HCT116 (cell line): ENCODE results near the gene ZNF695. TPM values are rescaled to one million over a fixed set of nuclear protein-coding genes. Genes with fewer than 3 reads are reported as not detected.

Source experiments
- ATAC-seq: fragments of 200-7000 bp; cut with Tn5 transposase; 2 replicates; pipeline ENCODE4 v1.9.1; 2020; ENCODE audit warnings: mild to moderate bottlenecking, moderate library complexity
- Bru-seq: library from RNA; stranded (reverse); fragments of 400-500 nt; gene quantifications from one replicate; lab custom pipeline; 2021; lab: Mats Ljungman, UMichigan
- BruChase-seq, 2 experiments: library from RNA; stranded (reverse); fragments of 400-500 nt; gene quantifications; one replicate each; lab custom pipeline; 2021; lab: Mats Ljungman, UMichigan
- BruUV-seq: library from RNA; stranded (reverse); fragments of 400-500 nt; replicated peaks from 2 replicates; lab custom pipeline; 2021; lab: Mats Ljungman, UMichigan
- CTCF ChIA-PET: fragments of 300-600 bp; sonication (Branson Sonifier 250); formaldehyde crosslinking; loops from one replicate; lab custom pipeline; 2021; ENCODE audit warnings: antibody characterized with exemption; lab: Charles Lee
- POLR2A ChIA-PET: fragments of 300-600, 350-600 bp; sonication (Branson Sonifier 250); formaldehyde crosslinking; loops from one replicate; lab custom pipeline; 2021; ENCODE audit warnings: antibody characterized with exemption; lab: Charles Lee
- RAD21 ChIA-PET, 2 experiments: fragments of 300-600 bp; sonication (Branson Sonifier 250); formaldehyde crosslinking; loops; one replicate each; lab custom pipeline; 2023; ENCODE audit warnings: low total read pairs in 2 of 2; ENCODE audit not compliant: uncharacterized antibody in 2 of 2, unreplicated experiment in 2 of 2, low non-redundant PET in 1 of 2; lab: Charles Lee
- DNase-seq: peaks from one replicate; pipeline ENCODE4 v3.0.0-alpha.2; 2010; ENCODE audit warnings: low read depth, low spot score
- H2AFZ ChIP-seq: fragments of 200-600 bp; shearing (Covaris generic), sonication (generic); 2 replicates; pipeline ENCODE4 v1.6.1; 2017; ENCODE audit warnings: low read depth, mixed run types, mixed read lengths, antibody characterized with exemption, low read length; ENCODE audit not compliant: poor library complexity, severe bottlenecking
- H3K27ac ChIP-seq: 2 replicates; pipeline ENCODE4 v1.5.1; 2012; ENCODE audit warnings: low read depth, low read length
- H3K27me3 ChIP-seq: fragments of 200-600 bp; sonication (generic); 2 replicates; pipeline ENCODE4 v1.6.1; 2016; ENCODE audit warnings: mixed run types, low read length, mixed read lengths; ENCODE audit not compliant: insufficient read depth
- H3K36me3 ChIP-seq, 2 experiments: fragments of 200-500 bp in 1 of 2; fragments of 200-600 bp in 1 of 2; sonication (Bioruptor generic) in 1 of 2; sonication (generic) in 1 of 2; 2 replicates each; pipeline versions ENCODE4 v1.5.1 to v1.6.1; 2014 to 2016; ENCODE audit warnings: low read length in 2 of 2, inconsistent platforms in 1 of 2, mixed read lengths in 1 of 2, mixed run types in 1 of 2; ENCODE audit not compliant: insufficient read depth in 2 of 2, control insufficient read depth in 1 of 2
- H3K4me1 ChIP-seq, 2 experiments: fragments of 200-600 bp in 1 of 2; sonication (generic) in 1 of 2; 2 replicates each; pipeline versions ENCODE4 v1.5.1 to v1.6.1; 2012 to 2017; ENCODE audit warnings: low read length in 2 of 2, inconsistent platforms in 1 of 2, mild to moderate bottlenecking in 1 of 2, mixed read lengths in 1 of 2, mixed run types in 1 of 2, moderate library complexity in 1 of 2; ENCODE audit not compliant: insufficient read depth in 2 of 2, control insufficient read depth in 1 of 2
- H3K4me2 ChIP-seq: fragments of 200-600 bp; sonication (generic); 2 replicates; pipeline ENCODE4 v1.6.1; 2017; ENCODE audit warnings: mixed run types, low read length, mixed read lengths
- H3K4me3 ChIP-seq, 2 experiments: fragments of 200-600 bp in 1 of 2; sonication (generic) in 1 of 2; replicated peaks in 1 of 2; 2 replicates each; pipeline ENCODE4 v1.5.1; 2011 to 2016; ENCODE audit warnings: low read length in 2 of 2, control low read depth in 1 of 2, low read depth in 1 of 2, mild to moderate bottlenecking in 1 of 2, mixed read lengths in 1 of 2, mixed run types in 1 of 2
- H3K79me2 ChIP-seq: fragments of 200-600 bp; sonication (generic); 2 replicates; pipeline ENCODE4 v1.6.1; 2017; ENCODE audit warnings: mild to moderate bottlenecking, mixed run types, low read length, moderate library complexity, mixed read lengths; ENCODE audit not compliant: insufficient read depth
- H3K9ac ChIP-seq: fragments of 200-600 bp; sonication (generic); 2 replicates; pipeline ENCODE4 v1.6.1; 2016; ENCODE audit warnings: low read length, mixed read lengths
- H3K9me2 ChIP-seq: fragments of 200-600 bp; sonication (generic), shearing (Covaris generic); 2 replicates; pipeline ENCODE4 v1.6.1; 2017; ENCODE audit warnings: mixed run types, mild to moderate bottlenecking, moderate library complexity; ENCODE audit not compliant: insufficient read depth
- H3K9me3 ChIP-seq, 2 experiments: fragments of 200-500 bp in 1 of 2; fragments of 200-600 bp in 1 of 2; sonication (Bioruptor generic) in 1 of 2; sonication (generic) in 1 of 2; 2 replicates each; pipeline ENCODE4 v1.6.1; 2014 to 2017; ENCODE audit warnings: low read length in 2 of 2, mixed read lengths in 2 of 2, inconsistent platforms in 1 of 2, low read depth in 1 of 2, mild to moderate bottlenecking in 1 of 2, mixed run types in 1 of 2, moderate library complexity in 1 of 2; ENCODE audit not compliant: control insufficient read depth in 1 of 2, insufficient read depth in 1 of 2
- H4K20me1 ChIP-seq: fragments of 200-600 bp; sonication (generic), shearing (Covaris generic); 2 replicates; pipeline ENCODE4 v1.6.1; 2017; ENCODE audit warnings: mixed run types, mild to moderate bottlenecking, moderate library complexity; ENCODE audit not compliant: insufficient read depth
- CBX3 ChIP-seq: IDR thresholded peaks from 2 replicates; pipeline ENCODE4 v1.6.1; 2012; ENCODE audit warnings: low read depth
- CEBPB ChIP-seq: IDR thresholded peaks from 2 replicates; pipeline ENCODE4 v1.6.1; 2012; ENCODE audit warnings: low read depth
- ELF1 ChIP-seq: IDR thresholded peaks from 2 replicates; pipeline ENCODE4 v1.6.1; 2012; ENCODE audit warnings: low read depth, borderline replicate concordance
- EZH2phosphoT487 ChIP-seq: fragments of 200-600 bp; IDR thresholded peaks from 2 replicates; pipeline ENCODE4 v1.6.1; 2018; ENCODE audit warnings: antibody characterized with exemption, borderline replicate concordance
- FOSL1 ChIP-seq: IDR thresholded peaks from 2 replicates; pipeline ENCODE4 v1.6.1; 2012; ENCODE audit warnings: low read depth
- POLR2A ChIP-seq: IDR thresholded peaks from 2 replicates; pipeline ENCODE4 v1.7.0; 2011; ENCODE audit warnings: borderline replicate concordance; ENCODE audit not compliant: insufficient read depth, insufficient read length; ENCODE audit errors: extremely low read depth
- POLR2AphosphoS5 ChIP-seq: IDR thresholded peaks from 2 replicates; pipeline ENCODE4 v1.6.1; 2011; ENCODE audit warnings: mild to moderate bottlenecking, low read depth, low read length, moderate library complexity
- RAD21 ChIP-seq: IDR thresholded peaks from 2 replicates; pipeline ENCODE4 v1.6.1; 2012; ENCODE audit warnings: low read depth, mild to moderate bottlenecking
- SIN3A ChIP-seq: IDR thresholded peaks from 2 replicates; pipeline ENCODE4 v1.6.1; 2012; ENCODE audit warnings: low read depth
- SP1 ChIP-seq: IDR thresholded peaks from 2 replicates; pipeline ENCODE4 v1.6.1; 2012; ENCODE audit warnings: low read depth
- SRF ChIP-seq: IDR thresholded peaks from 2 replicates; pipeline ENCODE4 v1.6.1; 2012; ENCODE audit warnings: low read depth
- TCF7L2 ChIP-seq: IDR thresholded peaks from 2 replicates; pipeline ENCODE4 v1.7.0; 2011; ENCODE audit warnings: borderline replicate concordance, inconsistent platforms; ENCODE audit not compliant: insufficient read depth, insufficient read length; ENCODE audit errors: extremely low read depth
- YY1 ChIP-seq: IDR thresholded peaks from 2 replicates; pipeline ENCODE4 v1.6.1; 2011; ENCODE audit warnings: low read length, low read depth, moderate library complexity, mild to moderate bottlenecking; ENCODE audit not compliant: insufficient replicate concordance; ENCODE audit errors: extremely low read depth
- ZFX ChIP-seq: fragments of 450-650 bp; IDR thresholded peaks from 2 replicates; pipeline ENCODE4 v1.6.1; 2017
- ZNF274 ChIP-seq: fragments of 200-500 bp; sonication (Bioruptor generic); IDR thresholded peaks from 2 replicates; pipeline ENCODE4 v1.6.1; 2014; ENCODE audit warnings: mild to moderate bottlenecking, low read depth, low read length, inconsistent platforms
- intact Hi-C: fragments of 100-400 bp; cut with micrococcal nuclease; formaldehyde crosslinking; loops from 2 replicates; pipeline ENCODE4 v1.10.0; 2022
- long read RNA-seq: library from polyadenylated mRNA; unstranded; transcript quantifications from one replicate; pipeline ENCODE4 v2.0.0, GENCODE V29; 2021; ENCODE audit not compliant: unreplicated experiment
- polyA plus RNA-seq: library from polyadenylated mRNA; unstranded; fragments of >200 nt; gene quantifications from 2 replicates; pipeline ENCODE4 v1.2.1, GENCODE V29; 2012; ENCODE audit warnings: missing spikeins
- total RNA-seq: library from RNA; stranded (reverse); gene quantifications from one replicate; pipeline ENCODE4 v1.2.1, GENCODE V29; 2021; ENCODE audit not compliant: unreplicated experiment
- TF ChIP-seq, protein P1 (sequence below): IDR thresholded peaks from 2 replicates; pipeline ENCODE4 v1.6.1; 2012
- TF ChIP-seq, protein P2 (sequence below): IDR thresholded peaks from 2 replicates; pipeline ENCODE4 v1.6.1; 2012
- TF ChIP-seq, protein P3 (sequence below): IDR thresholded peaks from 2 replicates; pipeline ENCODE4 v1.6.1; 2011; ENCODE audit warnings: mild to moderate bottlenecking, low read length, moderate library complexity; ENCODE audit not compliant: insufficient replicate concordance; ENCODE audit errors: extremely low read depth
- TF ChIP-seq, protein P4 (sequence below): IDR thresholded peaks from 2 replicates; pipeline ENCODE4 v1.6.1; 2012; ENCODE audit warnings: low read depth

Gene ZNF695
- total RNA-seq (14.9 TPM), Bru-seq, nascent RNA (percentile 63 among the genes with signal in this experiment), BruChase-seq, experiment 1, labeled RNA remaining after a 6-hour chase (percentile 56 among the genes with signal in this experiment), BruChase-seq, experiment 2, labeled RNA remaining after a 2-hour chase (percentile 62 among the genes with signal in this experiment)
- 6.1 and 7.9 TPM in 2 replicates for polyA plus RNA-seq
- long read RNA-seq, partial matches to known transcripts = 8 of 13 reads
- long read RNA-seq, other reads (novel, unspliced or antisense) = 3 of 13 reads

DNA sequence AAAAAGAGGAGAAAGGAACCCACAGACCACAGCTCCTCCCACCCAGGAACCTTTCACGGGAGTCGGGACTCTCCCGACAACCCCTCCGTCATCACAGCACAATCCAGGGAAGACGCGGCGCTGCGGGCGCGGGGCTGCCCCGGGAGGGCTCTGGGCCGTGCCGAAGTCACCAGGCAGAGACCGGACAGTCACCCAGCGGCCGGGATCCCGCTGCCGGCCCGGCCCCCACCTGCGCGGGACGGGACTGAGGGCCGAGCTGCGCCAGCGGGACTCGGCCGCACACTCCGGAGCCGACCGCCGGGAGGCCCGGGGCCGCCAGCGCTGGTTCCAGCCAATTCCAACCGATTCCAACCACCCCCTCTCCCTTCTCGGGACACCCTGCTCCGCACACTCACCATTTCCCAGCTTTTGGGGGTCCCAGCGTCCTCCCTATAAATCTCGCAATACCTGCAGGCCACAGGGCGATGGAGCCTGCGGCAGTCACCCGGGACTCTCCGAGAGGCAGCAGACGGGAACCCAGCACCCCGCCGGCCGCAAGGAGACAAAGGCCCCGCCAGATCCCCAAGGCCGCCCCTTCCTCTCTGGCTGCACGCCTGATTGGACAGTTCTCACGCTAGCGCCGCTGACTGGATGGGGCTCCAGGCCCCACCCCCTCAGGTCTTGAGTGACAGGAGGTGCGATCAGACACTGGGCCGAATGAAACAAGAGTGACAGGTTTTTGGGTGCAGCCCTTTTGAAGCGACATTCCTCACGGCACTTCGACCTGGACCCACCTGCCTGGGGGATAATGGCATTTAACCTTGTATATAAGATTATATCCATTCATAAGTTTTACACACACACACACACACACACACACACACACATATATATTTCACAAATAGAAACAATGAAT, at the start of gene ZNF695:
Gene ZNF695 (minus strand): TSS at position 547 of the 895 bp plus-strand sequence. CDS start 149 bp downstream, at position 398.
- intact Hi-C loops = loop anchor here (5.0 kb wide), 1 partner anchor 70 kb away; the partner anchor contains the start of gene ZNF670
- H3K36me3 ChIP-seq = peaks cover 0 to 22% of the 10 kb centered on the region in 2 experiments; a peak in 2 of 4 replicates
- peaks cover 50% of the 10 kb centered on the region for H3K79me2 ChIP-seq
- peak within 1 kb of the TSS; percentile 78 for H3K4me2 ChIP-seq
- H3K9me3 ChIP-seq = peaks cover 11 to 13% of the 10 kb centered on the region in 2 experiments; a peak in 2 of 4 replicates
- no peaks in the 10 kb centered on the region for H3K27me3 ChIP-seq
- peak within 1 kb of the TSS; percentile 93 for H2AFZ ChIP-seq
- H3K4me1 ChIP-seq = peaks cover 7 to 10% of the 10 kb centered on the region in 2 experiments
- peak within 1 kb of the TSS; percentile 84 for H3K27ac ChIP-seq
- H3K9me2 ChIP-seq = no peaks in the 10 kb centered on the region
- ChIA-PET POLR2A (interaction anchor here (0.7 kb wide), 1 partner anchor 335 kb away, joined by 6 read pairs; no protein-coding TSS in a partner anchor), RAD21 (no interaction called here), CTCF (no interaction called here)
- BruUV-seq = no TSS peak
- H3K9ac ChIP-seq = peak within 1 kb of the TSS; percentile 92
- ATAC-seq (peak; percentile 98), DNase-seq (peak; percentile 97)
- H3K4me3 ChIP-seq = peak within 1 kb of the TSS; percentile 82 to 91
- no peaks in the 10 kb centered on the region for H4K20me1 ChIP-seq
- TF ChIP-seq ZNF274 (no peak), POLR2A (peak; percentile 91), CBX3 (peak; percentile 40; the same call in 1 of the 2 replicates), SP1 (peak; percentile 98), SIN3A (peak; percentile 82), ELF1 (no peak), POLR2AphosphoS5 (peak; percentile 90), FOSL1 (no peak), TCF7L2 (peak; percentile 75), CEBPB (no peak), ZFX (peak; percentile 84), SRF (no peak), YY1 (no peak), EZH2phosphoT487 (no peak), RAD21 (no peak)
- TF ChIP-seq, protein P1, sequence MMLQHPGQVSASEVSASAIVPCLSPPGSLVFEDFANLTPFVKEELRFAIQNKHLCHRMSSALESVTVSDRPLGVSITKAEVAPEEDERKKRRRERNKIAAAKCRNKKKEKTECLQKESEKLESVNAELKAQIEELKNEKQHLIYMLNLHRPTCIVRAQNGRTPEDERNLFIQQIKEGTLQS = no peak
- TF ChIP-seq, protein P2, sequence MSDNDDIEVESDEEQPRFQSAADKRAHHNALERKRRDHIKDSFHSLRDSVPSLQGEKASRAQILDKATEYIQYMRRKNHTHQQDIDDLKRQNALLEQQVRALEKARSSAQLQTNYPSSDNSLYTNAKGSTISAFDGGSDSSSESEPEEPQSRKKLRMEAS = peak; percentile 51; the same call in 1 of the 2 replicates
- TF ChIP-seq, protein P3, sequence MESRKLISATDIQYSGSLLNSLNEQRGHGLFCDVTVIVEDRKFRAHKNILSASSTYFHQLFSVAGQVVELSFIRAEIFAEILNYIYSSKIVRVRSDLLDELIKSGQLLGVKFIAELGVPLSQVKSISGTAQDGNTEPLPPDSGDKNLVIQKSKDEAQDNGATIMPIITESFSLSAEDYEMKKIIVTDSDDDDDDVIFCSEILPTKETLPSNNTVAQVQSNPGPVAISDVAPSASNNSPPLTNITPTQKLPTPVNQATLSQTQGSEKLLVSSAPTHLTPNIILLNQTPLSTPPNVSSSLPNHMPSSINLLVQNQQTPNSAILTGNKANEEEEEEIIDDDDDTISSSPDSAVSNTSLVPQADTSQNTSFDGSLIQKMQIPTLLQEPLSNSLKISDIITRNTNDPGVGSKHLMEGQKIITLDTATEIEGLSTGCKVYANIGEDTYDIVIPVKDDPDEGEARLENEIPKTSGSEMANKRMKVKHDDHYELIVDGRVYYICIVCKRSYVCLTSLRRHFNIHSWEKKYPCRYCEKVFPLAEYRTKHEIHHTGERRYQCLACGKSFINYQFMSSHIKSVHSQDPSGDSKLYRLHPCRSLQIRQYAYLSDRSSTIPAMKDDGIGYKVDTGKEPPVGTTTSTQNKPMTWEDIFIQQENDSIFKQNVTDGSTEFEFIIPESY = no peak
- TF ChIP-seq, protein P4, sequence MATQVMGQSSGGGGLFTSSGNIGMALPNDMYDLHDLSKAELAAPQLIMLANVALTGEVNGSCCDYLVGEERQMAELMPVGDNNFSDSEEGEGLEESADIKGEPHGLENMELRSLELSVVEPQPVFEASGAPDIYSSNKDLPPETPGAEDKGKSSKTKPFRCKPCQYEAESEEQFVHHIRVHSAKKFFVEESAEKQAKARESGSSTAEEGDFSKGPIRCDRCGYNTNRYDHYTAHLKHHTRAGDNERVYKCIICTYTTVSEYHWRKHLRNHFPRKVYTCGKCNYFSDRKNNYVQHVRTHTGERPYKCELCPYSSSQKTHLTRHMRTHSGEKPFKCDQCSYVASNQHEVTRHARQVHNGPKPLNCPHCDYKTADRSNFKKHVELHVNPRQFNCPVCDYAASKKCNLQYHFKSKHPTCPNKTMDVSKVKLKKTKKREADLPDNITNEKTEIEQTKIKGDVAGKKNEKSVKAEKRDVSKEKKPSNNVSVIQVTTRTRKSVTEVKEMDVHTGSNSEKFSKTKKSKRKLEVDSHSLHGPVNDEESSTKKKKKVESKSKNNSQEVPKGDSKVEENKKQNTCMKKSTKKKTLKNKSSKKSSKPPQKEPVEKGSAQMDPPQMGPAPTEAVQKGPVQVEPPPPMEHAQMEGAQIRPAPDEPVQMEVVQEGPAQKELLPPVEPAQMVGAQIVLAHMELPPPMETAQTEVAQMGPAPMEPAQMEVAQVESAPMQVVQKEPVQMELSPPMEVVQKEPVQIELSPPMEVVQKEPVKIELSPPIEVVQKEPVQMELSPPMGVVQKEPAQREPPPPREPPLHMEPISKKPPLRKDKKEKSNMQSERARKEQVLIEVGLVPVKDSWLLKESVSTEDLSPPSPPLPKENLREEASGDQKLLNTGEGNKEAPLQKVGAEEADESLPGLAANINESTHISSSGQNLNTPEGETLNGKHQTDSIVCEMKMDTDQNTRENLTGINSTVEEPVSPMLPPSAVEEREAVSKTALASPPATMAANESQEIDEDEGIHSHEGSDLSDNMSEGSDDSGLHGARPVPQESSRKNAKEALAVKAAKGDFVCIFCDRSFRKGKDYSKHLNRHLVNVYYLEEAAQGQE = no peak
